Fibroblast of villous mesenchyme (primary cell): ENCODE measurements around the gene OR2B2. TPM values are rescaled to one million over a fixed set of nuclear protein-coding genes. Genes with fewer than 3 reads are reported as not detected.

Source experiments
- DNase-seq: peaks from one replicate; pipeline ENCODE4 v3.0.0-alpha.2; 2010; ENCODE audit warnings: low read depth
- H3K4me3 ChIP-seq: 2 replicates; pipeline ENCODE4 v1.5.1; 2011; ENCODE audit warnings: low read depth, mild to moderate bottlenecking, low read length
- total RNA-seq: library from RNA; depleted of rRNA; stranded (reverse); fragments of >200 nt; gene quantifications from 2 replicates; pipeline ENCODE4 v1.2.3, GENCODE V29; 2012
- TF ChIP-seq, protein P1 (sequence below): IDR thresholded peaks from 2 replicates; pipeline ENCODE4 v1.5.1; 2012; ENCODE audit warnings: low read depth, mild to moderate bottlenecking, low read length; ENCODE audit not compliant: insufficient read depth

The OR2B2 gene
- total RNA-seq, 1 donor = not detected

DNA sequence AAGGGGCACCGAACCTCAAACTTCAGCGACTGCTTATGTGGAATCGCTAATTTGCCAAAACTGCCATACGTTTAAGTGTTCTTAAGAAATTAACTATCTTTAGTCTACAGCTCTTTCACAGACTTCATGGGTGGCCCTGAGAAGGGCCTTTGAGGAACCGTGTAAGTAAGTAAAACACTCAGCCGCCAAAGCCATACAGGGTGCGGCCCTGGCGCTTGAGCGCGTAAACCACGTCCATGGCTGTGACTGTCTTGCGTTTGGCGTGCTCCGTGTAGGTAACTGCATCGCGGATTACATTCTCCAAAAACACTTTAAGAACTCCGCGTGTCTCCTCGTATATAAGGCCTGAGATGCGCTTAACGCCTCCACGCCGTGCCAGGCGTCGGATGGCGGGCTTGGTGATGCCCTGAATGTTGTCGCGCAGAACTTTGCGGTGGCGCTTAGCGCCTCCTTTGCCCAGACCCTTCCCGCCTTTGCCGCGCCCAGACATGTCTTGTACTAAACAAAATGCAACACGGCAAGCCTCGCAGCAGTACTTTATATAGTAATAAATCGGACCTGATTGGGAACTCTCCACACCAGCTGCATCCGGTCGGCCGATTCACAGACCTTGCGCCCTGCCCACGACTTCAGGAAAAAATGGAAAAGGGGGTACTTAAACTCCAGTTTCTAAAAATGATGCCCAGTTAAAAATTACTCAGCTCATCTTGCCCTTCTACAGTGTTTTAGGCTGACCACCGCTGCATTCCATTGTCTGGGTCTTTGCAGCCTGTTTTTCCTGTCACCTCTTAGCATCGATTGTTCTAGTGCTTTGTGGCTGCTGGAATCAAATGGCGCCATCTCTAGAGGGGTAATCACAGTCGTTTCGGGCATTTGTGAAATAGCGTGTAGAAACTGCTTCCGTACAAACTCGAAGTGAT, 38.9 kb downstream of the OR2B2 start:
- TF ChIP-seq, protein P1, sequence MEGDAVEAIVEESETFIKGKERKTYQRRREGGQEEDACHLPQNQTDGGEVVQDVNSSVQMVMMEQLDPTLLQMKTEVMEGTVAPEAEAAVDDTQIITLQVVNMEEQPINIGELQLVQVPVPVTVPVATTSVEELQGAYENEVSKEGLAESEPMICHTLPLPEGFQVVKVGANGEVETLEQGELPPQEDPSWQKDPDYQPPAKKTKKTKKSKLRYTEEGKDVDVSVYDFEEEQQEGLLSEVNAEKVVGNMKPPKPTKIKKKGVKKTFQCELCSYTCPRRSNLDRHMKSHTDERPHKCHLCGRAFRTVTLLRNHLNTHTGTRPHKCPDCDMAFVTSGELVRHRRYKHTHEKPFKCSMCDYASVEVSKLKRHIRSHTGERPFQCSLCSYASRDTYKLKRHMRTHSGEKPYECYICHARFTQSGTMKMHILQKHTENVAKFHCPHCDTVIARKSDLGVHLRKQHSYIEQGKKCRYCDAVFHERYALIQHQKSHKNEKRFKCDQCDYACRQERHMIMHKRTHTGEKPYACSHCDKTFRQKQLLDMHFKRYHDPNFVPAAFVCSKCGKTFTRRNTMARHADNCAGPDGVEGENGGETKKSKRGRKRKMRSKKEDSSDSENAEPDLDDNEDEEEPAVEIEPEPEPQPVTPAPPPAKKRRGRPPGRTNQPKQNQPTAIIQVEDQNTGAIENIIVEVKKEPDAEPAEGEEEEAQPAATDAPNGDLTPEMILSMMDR = no peak
- DNase-seq = peak; percentile 81

DNA sequence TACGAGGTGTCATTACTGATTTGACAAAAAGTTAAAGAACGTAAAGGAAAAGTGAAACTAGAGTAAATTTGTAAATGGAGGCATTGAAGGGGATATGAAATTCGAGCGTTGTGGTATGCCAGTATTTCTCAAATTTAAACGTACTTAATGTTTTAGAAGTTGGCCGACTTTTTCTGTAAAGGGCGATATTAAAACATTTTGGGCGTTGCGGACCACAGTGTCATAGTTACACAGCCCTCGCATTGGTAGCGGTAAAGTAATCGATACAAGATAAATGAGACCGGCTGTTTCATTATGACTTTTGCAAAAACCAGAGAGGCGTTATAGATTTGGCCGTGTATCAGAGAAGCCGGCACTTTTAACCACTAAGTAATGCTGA, 39.6 kb downstream of the OR2B2 start:
- TF ChIP-seq, protein P1 = no peak
- H3K4me3 ChIP-seq = peak overlapping the region; percentile 75
- DNase-seq = no peak

More for the DNA sequence above, 38.9 kb downstream of the OR2B2 start:
- H3K4me3 ChIP-seq = peak overlapping the region; percentile 75

DNA sequence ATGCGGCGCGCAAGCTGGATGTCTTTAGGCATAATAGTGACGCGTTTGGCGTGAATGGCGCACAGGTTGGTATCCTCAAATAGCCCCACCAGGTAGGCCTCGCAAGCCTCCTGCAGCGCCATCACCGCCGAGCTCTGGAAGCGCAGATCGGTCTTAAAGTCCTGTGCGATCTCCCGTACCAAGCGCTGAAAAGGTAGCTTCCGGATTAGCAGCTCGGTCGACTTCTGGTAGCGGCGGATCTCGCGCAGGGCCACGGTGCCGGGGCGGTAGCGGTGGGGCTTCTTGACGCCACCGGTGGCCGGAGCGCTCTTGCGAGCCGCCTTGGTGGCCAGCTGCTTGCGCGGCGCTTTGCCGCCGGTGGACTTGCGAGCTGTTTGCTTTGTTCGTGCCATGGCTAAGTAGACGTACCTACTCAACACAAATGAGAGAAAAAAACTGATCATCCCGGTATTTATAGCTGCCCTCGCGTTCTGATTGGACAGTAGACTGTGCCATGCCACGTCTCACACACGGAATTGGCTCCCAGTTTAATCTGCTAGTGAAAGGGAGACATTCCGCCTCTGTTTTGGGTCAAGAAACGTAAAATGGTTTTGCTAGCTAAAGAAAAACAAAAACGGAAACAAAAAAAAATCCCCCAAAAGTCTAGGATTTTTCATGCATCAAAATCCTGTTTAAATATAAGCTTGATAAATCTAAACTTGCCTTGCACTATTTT, 40.1 kb downstream of the OR2B2 start:
- DNase-seq = peak; percentile 98
- TF ChIP-seq, protein P1 = peak; percentile 19
- H3K4me3 ChIP-seq = peak overlapping the region; percentile 75

DNA sequence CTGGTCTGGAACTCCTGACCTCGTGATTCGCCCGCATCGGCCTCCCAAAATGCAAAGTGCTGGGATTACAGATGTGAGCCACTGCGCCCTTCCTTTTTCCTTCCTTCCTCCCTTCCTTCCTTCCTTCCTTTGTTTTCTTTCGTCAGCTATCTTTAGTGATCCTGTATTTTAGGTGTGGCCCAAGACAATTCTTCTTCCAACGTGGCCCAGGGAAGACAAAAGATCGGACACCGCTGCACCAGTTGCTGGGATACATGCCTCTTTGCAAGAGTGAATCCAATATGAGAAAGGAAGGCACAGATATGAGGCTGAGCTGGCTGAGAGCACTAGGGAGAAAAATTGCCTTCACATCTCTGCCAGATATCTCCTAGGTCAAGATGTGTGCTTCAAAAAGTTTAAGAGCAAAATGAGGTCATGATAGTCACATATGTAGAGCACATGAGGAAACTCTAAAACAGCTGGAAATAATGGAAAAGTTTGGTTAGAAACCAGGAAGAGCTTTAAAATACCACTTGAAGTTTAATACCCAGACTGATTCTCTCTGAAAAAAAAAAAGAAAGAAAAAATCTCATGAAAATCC, 41.8 kb downstream of the OR2B2 start:
- TF ChIP-seq, protein P1 = no peak
- no peak overlapping the region for H3K4me3 ChIP-seq
- DNase-seq = no peak

DNA sequence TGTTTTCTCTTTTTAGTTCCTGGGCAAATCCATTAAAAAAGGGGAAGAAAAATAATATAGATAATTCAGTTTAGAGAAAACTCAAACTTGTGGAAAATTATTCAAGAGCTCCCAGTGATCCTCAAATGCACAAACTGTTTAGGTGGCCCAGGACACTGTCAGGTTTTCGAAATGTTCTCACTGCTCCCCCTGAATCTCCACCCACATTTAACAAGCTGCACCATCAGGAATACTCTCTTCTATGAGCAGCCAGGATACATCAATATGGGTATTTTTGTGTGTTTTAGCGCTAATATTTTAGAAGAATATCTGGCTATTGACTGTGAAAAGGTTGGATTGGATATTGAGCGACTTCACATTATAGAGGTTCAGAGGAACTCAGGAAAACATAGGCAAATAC, 43.9 kb downstream of the OR2B2 start:
- DNase-seq = no peak
- TF ChIP-seq, protein P1 = no peak
- H3K4me3 ChIP-seq = no peak overlapping the region

DNA sequence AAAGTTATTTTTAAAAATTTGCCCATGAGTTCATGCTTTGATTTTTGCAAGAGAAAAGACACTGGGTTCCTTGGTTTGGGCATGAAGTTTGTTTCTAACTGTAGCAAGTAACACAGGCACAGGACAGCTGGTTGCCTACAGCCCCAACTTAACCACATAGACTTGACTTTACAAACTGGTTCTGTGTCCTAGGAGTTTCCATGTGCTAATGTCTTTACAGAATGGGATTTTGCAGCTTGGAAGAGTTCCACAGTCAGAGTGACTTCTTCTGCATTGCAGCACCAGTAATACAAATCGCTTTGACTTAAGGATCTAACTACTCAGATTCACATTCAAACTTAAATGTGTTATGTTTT, 44.3 kb downstream of the OR2B2 start:
- H3K4me3 ChIP-seq = peak overlapping the region; percentile 79
- no peak for DNase-seq
- TF ChIP-seq, protein P1 = no peak
